Measurements from ENCODE around the gene CARD16. TPM values are rescaled to one million over a fixed set of nuclear protein-coding genes. Genes with fewer than 3 reads are reported as not detected.
"Not testable (repeated sequence)": the region's sequence is repeated elsewhere in the genome, so short reads cannot be mapped to it uniquely, and the experiment has no call there.

CARD16 gene
- 10 to 100 TPM in 1 of 2 donors, 1 to 10 TPM in 1; 8.0 to 10.8 TPM for total RNA-seq

DNA sequence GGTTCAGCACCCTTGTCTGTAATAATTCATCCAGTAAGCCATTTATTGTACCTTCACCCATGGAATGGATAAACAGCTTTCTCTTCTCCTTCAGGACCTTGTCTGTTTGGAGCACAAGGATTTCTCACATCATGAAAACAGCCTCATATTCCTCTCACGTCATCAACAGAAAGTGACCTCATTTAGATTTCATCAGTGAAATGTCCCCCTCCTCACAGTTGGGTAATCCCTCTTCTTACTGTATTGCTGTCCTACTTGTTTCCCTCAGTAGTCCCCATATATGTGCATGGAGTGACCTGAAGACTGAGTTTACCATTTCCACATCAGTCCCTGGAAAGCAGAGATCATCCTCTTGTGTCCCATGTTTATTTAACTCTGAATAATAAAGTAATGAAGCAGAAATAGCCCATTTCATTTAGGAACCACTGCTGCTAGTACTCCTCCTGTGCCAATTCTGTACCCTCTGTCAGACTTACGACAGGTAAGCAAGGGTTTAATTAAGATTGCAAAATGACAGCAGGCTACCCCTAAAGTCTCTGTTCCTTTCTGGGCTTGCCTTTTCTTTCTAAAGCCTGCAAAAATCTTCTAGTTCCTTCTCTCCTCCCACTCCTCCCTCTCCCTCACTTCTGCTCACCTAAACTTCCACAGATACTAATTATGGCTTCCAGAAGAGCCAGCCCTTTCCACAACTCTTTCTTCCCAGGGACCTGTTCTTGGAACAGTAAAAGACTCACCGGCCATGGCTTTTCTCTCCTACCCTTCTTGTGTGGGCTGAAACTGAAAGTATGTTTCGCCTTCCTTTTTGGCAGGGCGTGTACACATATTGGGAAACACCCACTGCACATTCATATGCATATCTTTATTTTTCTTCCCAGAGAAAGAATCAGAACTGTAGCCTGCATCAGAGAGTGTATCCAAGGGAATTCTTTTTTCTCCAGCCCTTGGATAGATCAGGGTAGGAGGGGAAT is at the start of gene CARD16:
Gene CARD16, minus strand, starts transcription at position 779 of the 968 bp plus-strand sequence. Its CDS starts 38 bp downstream, at position 741.
- ATAC-seq (replicated peaks in 1 of 2) (peak; percentile 87 to 93), DNase-seq (peak; percentile 28 to 42)
- H3K9me3 Mint-ChIP-seq; H3K27me3 Mint-ChIP-seq (ENCODE audit: low read depth); H3K36me3 Mint-ChIP-seq (ENCODE audit: insufficient read depth in 2 of 2): not testable (repeated sequence)
- Mint-ChIP-seq H3K4me1 (ENCODE audit: low read depth) (peaks cover 61% of the 10 kb centered on the region), H3K27ac (peak within 1 kb of the TSS; percentile 94), H3K4me3 (peak within 1 kb of the TSS; percentile 88 to 93)

DNA sequence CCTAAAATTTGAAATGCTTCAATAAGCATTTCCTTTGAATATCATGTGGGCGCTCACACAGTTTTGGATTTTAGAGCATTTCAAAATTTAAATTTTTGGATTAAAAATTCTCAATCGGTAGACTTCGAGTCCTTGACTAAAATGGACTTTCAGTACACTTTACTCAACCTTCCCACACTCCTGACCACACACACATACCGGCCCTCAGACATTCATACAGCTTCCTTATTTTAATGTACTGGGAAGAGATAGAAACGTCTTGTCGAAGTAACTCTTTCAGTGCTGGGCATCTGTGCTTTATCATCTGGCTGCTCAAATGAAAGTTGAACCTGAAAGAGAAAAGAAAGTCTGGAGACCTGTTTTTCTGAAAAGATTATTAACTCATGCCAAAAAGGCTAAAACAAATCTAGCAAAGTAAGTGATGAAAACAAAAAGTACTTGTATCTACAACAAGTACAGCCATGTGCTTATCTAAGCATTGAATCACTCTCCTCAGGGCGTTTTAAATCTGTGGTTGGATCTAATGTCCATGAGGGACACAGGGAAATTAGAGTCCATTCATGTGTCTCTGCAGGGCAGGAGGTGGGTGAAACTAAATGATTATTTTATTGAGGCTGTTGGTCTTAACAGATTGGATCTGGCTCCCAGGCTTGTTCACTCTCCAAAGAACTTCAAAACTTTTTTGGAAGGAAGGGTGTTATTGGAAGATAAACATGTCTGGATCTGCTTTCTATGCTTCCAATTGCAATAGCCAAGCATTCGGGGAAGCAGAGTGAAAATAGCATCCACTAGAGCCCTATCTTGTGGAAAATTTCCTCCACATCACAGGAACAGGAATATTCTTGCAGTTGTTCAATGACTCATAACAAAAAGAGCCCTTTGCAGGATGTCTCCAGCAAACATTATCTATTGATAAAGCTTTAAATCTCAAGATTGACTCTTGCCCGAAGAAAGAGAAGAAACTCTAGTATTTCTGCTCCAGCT is 47.4 kb upstream of the CARD16 start:
- Mint-ChIP-seq H3K36me3 (ENCODE audit: insufficient read depth in 2 of 2) (peaks cover 0 to 3% of the 10 kb centered on the region in 2 donors), H3K27me3 (ENCODE audit: low read depth) (peaks cover 7% of the 10 kb centered on the region), H3K4me3 (no peak overlapping the region), H3K4me1 (ENCODE audit: low read depth) (no peaks in the 10 kb centered on the region), H3K9me3 (no peaks in the 10 kb centered on the region), H3K27ac (no peak overlapping the region)
- DNase-seq (no peak), ATAC-seq (replicated peaks in 1 of 2) (no peak)

DNA sequence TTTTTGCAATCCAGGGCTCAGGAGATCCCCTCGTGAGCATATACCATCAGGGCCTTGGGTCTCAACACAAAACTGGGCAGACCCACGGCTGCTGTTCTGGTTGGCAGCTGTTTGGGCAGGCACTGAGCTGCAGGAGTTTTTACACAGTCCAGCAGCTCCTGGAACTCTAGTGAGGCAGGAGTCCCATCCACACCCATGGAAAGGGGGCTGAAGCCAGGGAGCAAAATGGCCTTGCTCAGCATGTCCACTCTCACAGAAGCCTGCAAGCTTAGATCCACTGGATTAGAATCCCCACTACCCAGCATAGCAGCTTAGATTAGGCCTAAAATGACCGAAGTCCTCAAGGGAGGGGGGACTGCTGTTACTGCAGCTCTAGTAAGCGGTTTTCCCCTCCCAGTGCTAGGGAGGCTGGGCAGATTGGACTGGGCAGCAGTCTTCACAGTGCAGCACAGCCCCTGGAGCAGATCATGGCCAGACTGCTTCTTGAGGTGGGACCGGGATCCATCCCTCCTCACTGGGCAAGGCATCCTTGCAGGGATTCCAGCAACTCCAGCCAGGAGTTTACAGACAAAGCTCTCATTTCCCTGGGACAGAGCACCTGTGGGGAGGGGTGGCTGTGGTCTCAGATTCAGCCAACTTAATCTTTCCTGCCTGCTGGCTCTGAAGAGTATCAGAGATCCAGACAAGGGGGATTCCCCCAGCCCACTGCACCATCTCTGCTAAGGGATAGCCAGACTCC is 36.4 kb upstream of the CARD16 start:
- Mint-ChIP-seq H3K27ac (no peak overlapping the region), H3K27me3 (ENCODE audit: low read depth) (peaks cover 32% of the 10 kb centered on the region), H3K4me1 (ENCODE audit: low read depth) (peaks cover 25% of the 10 kb centered on the region), H3K36me3 (ENCODE audit: insufficient read depth in 2 of 2) (peaks cover 0 to 3% of the 10 kb centered on the region in 2 donors), H3K4me3 (no peak overlapping the region), H3K9me3 (no peaks in the 10 kb centered on the region)
- ATAC-seq (replicated peaks in 1 of 2) (no peak), DNase-seq (no peak)

DNA sequence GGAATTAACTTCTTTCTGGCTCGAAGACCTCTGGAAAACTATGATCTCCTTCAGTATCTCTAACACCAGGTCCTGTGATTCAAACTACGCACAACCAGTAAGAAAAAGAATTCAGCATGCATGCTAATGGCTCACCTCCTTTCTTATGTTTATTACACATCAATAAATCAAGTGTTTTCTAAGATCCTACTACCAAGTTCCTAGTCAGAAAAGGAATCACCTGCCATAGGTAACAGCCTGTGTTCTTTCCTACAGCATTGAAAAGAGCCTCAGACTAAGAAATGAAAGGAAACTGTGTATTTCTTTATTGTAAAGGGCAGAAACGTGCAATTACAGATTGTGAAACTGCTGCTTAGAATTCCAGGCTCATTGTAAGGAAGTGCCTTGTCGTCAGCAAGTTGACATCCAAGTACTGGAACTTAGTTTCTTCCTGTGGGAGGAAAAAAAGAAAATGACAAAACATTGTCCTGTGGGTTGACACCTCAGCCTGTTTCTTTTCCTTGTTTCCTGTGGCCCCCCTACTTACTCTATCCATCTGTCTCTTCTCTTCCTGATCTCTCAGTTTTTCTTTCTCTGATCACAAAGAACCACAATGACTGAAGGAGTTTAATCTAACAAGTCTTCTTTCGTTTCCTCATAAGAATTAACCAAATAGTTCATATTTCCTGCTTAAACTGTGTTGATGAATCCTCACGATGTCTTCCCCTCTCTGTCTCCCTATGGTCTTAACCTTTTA is 35.2 kb upstream of the CARD16 start:
- Mint-ChIP-seq H3K4me1 (ENCODE audit: low read depth) (peaks cover 26% of the 10 kb centered on the region), H3K4me3 (peak overlapping the region in 1 of 2 donors; percentile 36), H3K27me3 (ENCODE audit: low read depth) (peaks cover 32% of the 10 kb centered on the region)
- H3K36me3 Mint-ChIP-seq (ENCODE audit: insufficient read depth in 2 of 2); DNase-seq; ATAC-seq (replicated peaks in 1 of 2); H3K9me3 Mint-ChIP-seq; H3K27ac Mint-ChIP-seq: not testable (repeated sequence)

DNA sequence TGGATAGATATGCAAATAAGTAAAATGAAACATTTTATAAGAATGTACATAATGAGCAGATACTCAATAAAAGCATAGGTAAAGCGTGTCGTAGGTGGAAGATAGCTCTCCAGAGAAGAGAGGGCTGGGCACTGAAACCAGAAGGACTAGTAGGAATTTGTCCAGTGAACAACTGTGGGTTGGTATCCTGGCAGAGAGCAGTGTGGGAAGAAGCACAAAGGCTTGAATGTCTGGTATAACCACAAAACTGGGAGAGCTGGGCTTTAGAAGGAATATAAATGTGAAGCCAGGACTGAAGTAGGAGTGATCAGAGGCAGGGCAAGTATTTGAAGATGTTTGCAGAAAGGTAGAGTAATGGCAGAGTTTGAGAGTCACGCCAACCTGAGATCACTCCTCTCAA is 33.1 kb upstream of the CARD16 start:
- Mint-ChIP-seq H3K4me3 (no peak overlapping the region), H3K27ac (no peak overlapping the region), H3K27me3 (ENCODE audit: low read depth) (peaks cover 38% of the 10 kb centered on the region), H3K9me3 (no peaks in the 10 kb centered on the region), H3K4me1 (ENCODE audit: low read depth) (peaks cover 26% of the 10 kb centered on the region), H3K36me3 (ENCODE audit: insufficient read depth in 2 of 2) (peaks cover 0 to 3% of the 10 kb centered on the region in 2 donors)
- DNase-seq, result no peak
- ATAC-seq (replicated peaks in 1 of 2), result no peak

DNA sequence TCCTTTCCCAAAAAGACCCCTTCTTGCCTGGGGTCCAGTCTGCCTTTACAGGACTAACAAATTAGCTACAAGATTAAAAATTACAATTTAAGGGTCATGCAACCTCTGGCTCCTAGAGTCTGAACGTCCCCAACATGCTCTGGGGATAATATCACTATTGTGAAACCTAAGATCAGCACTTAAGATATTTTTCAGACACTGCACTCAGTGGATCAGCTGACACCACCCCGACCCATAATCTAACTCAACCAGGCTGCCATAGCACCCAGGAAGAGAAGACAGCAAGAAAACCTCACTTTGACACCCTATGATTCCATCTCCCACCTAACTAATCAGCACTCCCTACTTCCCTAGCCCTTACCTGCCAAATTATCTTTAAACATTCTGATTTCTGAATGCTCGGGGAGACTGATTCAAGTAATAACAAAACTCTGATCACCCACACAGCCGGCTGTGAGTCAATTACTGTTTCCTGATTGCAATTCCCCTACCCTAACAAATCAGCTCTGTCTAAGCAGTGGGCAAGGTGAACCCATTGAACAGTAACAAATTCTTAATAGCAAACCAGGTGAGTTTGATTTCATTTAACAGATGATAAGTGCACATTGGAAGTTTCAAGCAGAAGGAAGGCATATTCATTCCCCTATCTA is 32.1 kb upstream of the CARD16 start:
- peak; percentile 37 for DNase-seq
- Mint-ChIP-seq H3K4me1 (ENCODE audit: low read depth) (peaks cover 26% of the 10 kb centered on the region), H3K4me3 (peak overlapping the region; percentile 25 to 65), H3K27me3 (ENCODE audit: low read depth) (peaks cover 29% of the 10 kb centered on the region)
- ATAC-seq (replicated peaks in 1 of 2), result peak; percentile 92 to 98
- not testable (repeated sequence) for H3K36me3 Mint-ChIP-seq (ENCODE audit: insufficient read depth in 2 of 2); H3K27ac Mint-ChIP-seq; H3K9me3 Mint-ChIP-seq

DNA sequence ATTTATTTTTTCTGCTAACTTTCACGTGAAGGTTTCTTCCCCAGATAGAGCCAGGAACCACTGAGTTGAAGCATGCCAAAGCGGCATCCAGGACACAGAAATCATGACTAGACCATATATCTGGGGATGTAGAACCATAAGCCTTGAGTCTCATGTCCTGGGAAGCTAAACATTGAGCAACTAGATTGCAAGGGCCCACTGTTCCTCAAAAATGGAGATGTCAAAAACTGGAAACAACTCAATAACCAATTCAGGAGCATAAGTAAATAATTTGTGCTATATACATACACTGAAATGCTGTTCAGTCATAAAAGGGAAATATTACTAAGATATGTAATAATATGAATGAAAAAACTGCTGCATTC is 29.0 kb upstream of the CARD16 start:
- Mint-ChIP-seq H3K27ac (no peak overlapping the region), H3K27me3 (ENCODE audit: low read depth) (peaks cover 17% of the 10 kb centered on the region), H3K9me3 (no peaks in the 10 kb centered on the region), H3K36me3 (ENCODE audit: insufficient read depth in 2 of 2) (no peaks in the 10 kb centered on the region), H3K4me1 (ENCODE audit: low read depth) (peaks cover 31% of the 10 kb centered on the region), H3K4me3 (no peak overlapping the region)
- DNase-seq, result no peak
- ATAC-seq (replicated peaks in 1 of 2), result no peak

DNA sequence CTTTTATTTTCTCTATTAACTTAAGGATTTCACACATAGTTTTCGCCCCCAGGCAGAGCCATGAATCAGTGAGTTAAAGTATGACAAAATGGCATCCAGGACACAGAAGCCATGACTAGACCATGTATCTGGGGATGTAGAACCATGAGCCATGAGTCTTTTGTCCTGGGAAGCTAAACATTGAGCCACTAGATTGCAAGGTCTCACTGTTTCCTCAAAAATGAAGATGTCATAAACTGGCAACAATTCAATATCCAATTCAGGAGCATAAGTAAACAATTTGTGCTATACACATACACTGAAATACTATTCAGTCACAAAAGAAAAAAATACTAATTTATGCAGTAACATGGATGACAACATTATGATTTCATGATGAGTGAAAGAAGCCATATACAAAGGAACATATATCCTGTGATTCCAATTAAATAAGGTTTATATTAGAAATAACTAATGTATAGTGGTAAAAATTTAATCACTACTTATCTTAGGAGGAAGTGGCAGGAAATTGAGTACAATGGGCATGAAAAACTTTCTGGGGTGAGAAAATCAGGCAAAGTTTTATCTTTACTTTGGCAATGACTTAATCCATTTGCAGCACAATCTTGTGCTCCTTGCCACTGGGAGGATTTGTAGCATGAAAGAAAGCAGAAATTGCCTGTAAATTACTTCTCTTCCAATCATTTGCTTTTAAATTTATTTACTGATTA is 28.5 kb upstream of the CARD16 start:
- H3K27me3 Mint-ChIP-seq (ENCODE audit: low read depth), result peaks cover 13% of the 10 kb centered on the region
- H3K36me3 Mint-ChIP-seq (ENCODE audit: insufficient read depth in 2 of 2), result no peaks in the 10 kb centered on the region
- H3K9me3 Mint-ChIP-seq, result no peaks in the 10 kb centered on the region
- no peak overlapping the region for H3K4me3 Mint-ChIP-seq
- peaks cover 31% of the 10 kb centered on the region for H3K4me1 Mint-ChIP-seq (ENCODE audit: low read depth)
- DNase-seq (no peak), ATAC-seq (replicated peaks in 1 of 2) (no peak)
- H3K27ac Mint-ChIP-seq, result no peak overlapping the region

DNA sequence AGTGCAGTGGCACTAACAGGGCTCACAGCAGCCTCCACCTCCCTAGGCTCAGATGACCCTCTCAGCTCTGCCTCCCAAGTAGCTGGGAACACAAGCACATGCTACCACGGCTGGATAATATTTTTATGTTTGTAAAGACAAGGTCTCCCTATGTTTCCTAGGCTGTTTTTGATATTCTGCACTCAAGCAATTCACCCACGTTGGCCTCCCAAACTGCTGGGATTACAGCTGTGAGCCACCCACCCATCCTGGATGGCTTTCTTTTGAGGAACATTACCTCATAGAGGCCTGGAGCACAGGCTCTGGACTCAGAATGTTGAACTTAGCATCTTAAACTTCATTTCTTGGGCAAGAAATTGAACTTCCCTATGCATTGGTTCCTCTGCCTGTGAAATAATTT is 26.9 kb upstream of the CARD16 start:
- not testable (repeated sequence) for H3K36me3 Mint-ChIP-seq (ENCODE audit: insufficient read depth in 2 of 2); ATAC-seq (replicated peaks in 1 of 2); H3K9me3 Mint-ChIP-seq; H3K27ac Mint-ChIP-seq; DNase-seq; H3K4me3 Mint-ChIP-seq
- Mint-ChIP-seq H3K4me1 (ENCODE audit: low read depth) (peaks cover 24% of the 10 kb centered on the region), H3K27me3 (ENCODE audit: low read depth) (peaks cover 12% of the 10 kb centered on the region)

DNA sequence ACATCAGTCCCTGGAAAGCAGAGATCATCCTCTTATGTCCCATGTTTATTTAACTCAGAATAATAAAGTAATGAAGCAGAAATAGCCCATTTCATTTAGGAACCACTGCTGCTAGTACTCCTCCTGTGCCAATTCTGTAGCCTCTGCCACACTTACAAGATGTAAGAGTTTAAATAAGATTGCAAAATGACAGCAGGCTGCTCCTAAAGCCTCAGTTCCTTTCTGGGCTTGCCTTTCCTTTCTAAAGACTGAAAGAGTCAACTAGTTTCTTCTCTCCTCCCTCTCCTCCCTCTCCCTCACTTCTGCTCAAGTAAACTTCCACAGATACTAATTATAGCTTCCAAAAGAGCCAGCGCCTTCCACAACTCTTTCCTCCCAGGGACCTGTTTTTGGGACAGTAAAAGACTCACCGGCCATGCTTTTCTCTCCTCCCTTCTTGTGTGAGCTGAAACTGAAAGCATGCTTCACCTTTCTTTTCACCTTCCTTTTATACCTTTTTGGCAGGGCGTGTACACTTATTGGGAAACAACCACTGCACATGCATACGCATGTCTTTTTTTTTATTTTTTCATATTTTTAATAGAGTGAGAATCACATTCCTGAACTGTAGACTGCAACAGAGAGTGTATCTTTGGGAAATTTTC is 26.1 kb upstream of the CARD16 start:
- peak in 1 of 2 donors; percentile 26 for ATAC-seq (replicated peaks in 1 of 2)
- peak overlapping the region; percentile 72 to 76 for H3K4me3 Mint-ChIP-seq
- no peak for DNase-seq
- peak overlapping the region; percentile 16 for H3K27ac Mint-ChIP-seq
- H3K4me1 Mint-ChIP-seq (ENCODE audit: low read depth), result peaks cover 18% of the 10 kb centered on the region
- H3K9me3 Mint-ChIP-seq, result no peaks in the 10 kb centered on the region
- no peaks in the 10 kb centered on the region for H3K36me3 Mint-ChIP-seq (ENCODE audit: insufficient read depth in 2 of 2)
- peaks cover 12% of the 10 kb centered on the region for H3K27me3 Mint-ChIP-seq (ENCODE audit: low read depth)

DNA sequence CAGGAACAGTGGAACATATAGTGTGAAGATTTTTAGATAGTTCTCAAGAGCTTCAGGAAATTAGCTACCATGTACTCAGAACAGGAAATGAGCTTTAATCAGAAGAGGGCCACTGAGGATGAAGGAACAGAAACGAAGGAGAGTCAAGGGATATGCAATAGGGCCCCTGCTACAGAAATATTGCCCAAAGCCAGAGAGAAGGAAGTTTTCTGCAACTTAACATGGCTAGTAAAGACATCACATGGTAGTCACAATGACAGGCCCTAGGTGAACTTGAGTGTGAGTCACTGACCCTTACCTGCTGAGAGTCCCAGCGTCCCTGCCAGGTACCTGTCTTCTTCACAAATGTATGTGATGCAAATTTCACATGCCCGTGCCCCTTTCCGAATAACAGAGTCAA is 25.2 kb upstream of the CARD16 start:
- H3K27ac Mint-ChIP-seq, result peak overlapping the region; percentile 9
- H3K4me3 Mint-ChIP-seq, result peak overlapping the region; percentile 72 to 76
- H3K4me1 Mint-ChIP-seq (ENCODE audit: low read depth), result peaks cover 18% of the 10 kb centered on the region
- no peaks in the 10 kb centered on the region for H3K9me3 Mint-ChIP-seq
- ATAC-seq (replicated peaks in 1 of 2) (peak in 1 of 2 donors; percentile 34), DNase-seq (no peak)
- H3K36me3 Mint-ChIP-seq (ENCODE audit: insufficient read depth in 2 of 2), result no peaks in the 10 kb centered on the region
- peaks cover 12% of the 10 kb centered on the region for H3K27me3 Mint-ChIP-seq (ENCODE audit: low read depth)

All from activated T-cell treated with anti-CD3 and anti-CD28 coated beads, Interleukin-2, amount 50 U/mL, for 72 hours (primary cell).